PC-9 (cell line): Measurements from ENCODE around the gene POLR3F. TPM values are rescaled to one million over a fixed set of nuclear protein-coding genes. Genes with fewer than 3 reads are reported as not detected.

Experiments used
- BruUV-seq: library from RNA; stranded (reverse); fragments of 400-500 nt; replicated peaks from 2 replicates; lab custom pipeline; 2021; lab: Mats Ljungman, UMichigan
- CTCF ChIA-PET: fragments of 300-600 bp; sonication (Branson Sonifier 250); formaldehyde crosslinking; loops from one replicate; lab custom pipeline; 2022; ENCODE audit warnings: antibody characterized with exemption; lab: Charles Lee
- POLR2A ChIA-PET: fragments of 300-600 bp; sonication (Branson Sonifier 250); formaldehyde crosslinking; loops from one replicate; lab custom pipeline; 2022; ENCODE audit warnings: antibody characterized with exemption; ENCODE audit not compliant: unreplicated experiment; lab: Charles Lee
- DNase-seq, 2 experiments: peaks; one replicate each; pipeline versions ENCODE4 v3.0.0 to v3.0.0-alpha.2; 2015 to 2022; ENCODE audit warnings: mixed read lengths in 1 of 2
- H2AFZ ChIP-seq: fragments of 200-600 bp; sonication (generic); 2 replicates; pipeline ENCODE4 v1.8.1; 2017; ENCODE audit warnings: antibody characterized with exemption
- H3F3A ChIP-seq: fragments of 200-600 bp; sonication (generic); 2 replicates; pipeline ENCODE4 v1.8.1; 2017; ENCODE audit warnings: antibody characterized with exemption, mild to moderate bottlenecking, low read depth; ENCODE audit not compliant: insufficient read depth
- H3K27ac ChIP-seq: fragments of 200-600 bp; sonication (generic); 2 replicates; pipeline ENCODE4 v1.6.1; 2016; ENCODE audit warnings: mixed run types
- H3K27me3 ChIP-seq: fragments of 200-600 bp; sonication (generic); 2 replicates; pipeline ENCODE4 v1.6.1; 2016; ENCODE audit warnings: low read depth, mixed run types; ENCODE audit not compliant: insufficient read depth
- H3K36me3 ChIP-seq: fragments of 200-600 bp; sonication (generic); 2 replicates; pipeline ENCODE4 v1.6.1; 2016; ENCODE audit warnings: low read depth, mixed run types
- H3K4me1 ChIP-seq: fragments of 200-600 bp; sonication (generic); replicated peaks from 2 replicates; pipeline ENCODE4 v1.6.1; 2016; ENCODE audit warnings: mixed run types; ENCODE audit not compliant: insufficient read depth
- H3K4me2 ChIP-seq: fragments of 200-600 bp; sonication (generic); 2 replicates; pipeline ENCODE4 v1.6.1; 2017; ENCODE audit warnings: mixed run types
- H3K4me3 ChIP-seq: fragments of 200-600 bp; sonication (generic); 2 replicates; pipeline ENCODE4 v1.6.1; 2016; ENCODE audit warnings: mixed run types
- H3K79me2 ChIP-seq: fragments of 200-600 bp; sonication (generic); 2 replicates; pipeline ENCODE4 v1.6.1; 2017; ENCODE audit warnings: low read depth, mixed run types
- H3K9me2 ChIP-seq: fragments of 200-600 bp; sonication (generic); 2 replicates; pipeline ENCODE4 v1.8.1; 2017; ENCODE audit warnings: mild to moderate bottlenecking; ENCODE audit not compliant: insufficient read depth
- H3K9me3 ChIP-seq: fragments of 200-600 bp; sonication (generic); 2 replicates; pipeline ENCODE4 v1.8.1; 2016; ENCODE audit warnings: low read depth; ENCODE audit not compliant: insufficient read depth
- H4K20me1 ChIP-seq: fragments of 200-600 bp; sonication (generic); 2 replicates; pipeline ENCODE4 v1.8.1; 2017; ENCODE audit not compliant: insufficient read depth
- EZH2 ChIP-seq: fragments of 200-600 bp; sonication (generic); IDR thresholded peaks from 2 replicates; pipeline ENCODE4 v1.8.0; 2017; ENCODE audit warnings: antibody characterized with exemption, low read depth
- intact Hi-C: fragments of 100-400 bp; cut with micrococcal nuclease; formaldehyde crosslinking; loops from one replicate; pipeline ENCODE4 v1.10.0; 2022; ENCODE audit not compliant: unreplicated experiment
- total RNA-seq: library from RNA; stranded (reverse); gene quantifications from 2 replicates; pipeline ENCODE4 v1.2.3, GENCODE V29; 2021
- TF ChIP-seq, protein P1 (sequence below): fragments of 200-600 bp; sonication (generic); conservative IDR thresholded peaks from 2 replicates; pipeline ENCODE4 v1.6.1; 2017; ENCODE audit warnings: mixed run types, antibody characterized with exemption, mild to moderate bottlenecking, moderate library complexity

Gene POLR3F
- total RNA-seq, 1 experiment from 2014 or later, result 9.6 TPM

DNA sequence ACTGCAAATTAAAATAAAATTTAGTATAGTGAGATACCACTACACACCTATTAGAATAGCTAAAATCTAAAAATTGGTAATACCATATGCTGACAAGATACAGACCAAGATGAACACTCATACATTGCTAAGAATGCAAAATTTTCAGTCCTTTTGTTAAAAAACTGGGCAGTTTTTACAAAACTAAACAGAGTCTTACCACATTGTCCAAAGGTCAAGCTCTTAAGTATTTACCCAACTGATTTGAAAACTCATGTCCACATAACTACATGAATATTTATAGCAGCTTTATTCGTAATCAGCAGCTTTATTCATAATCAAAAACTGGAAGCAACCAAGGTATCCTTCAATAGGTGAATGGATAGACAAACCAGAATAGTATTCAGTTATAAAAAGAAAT is 10.0 kb downstream of the POLR3F start:
- Histone ChIP-seq H3K4me3 (no peak overlapping the region), H3K36me3 (peaks cover 15% of the 10 kb centered on the region; the same call in 1 of the 2 replicates), H3K4me1 (no peaks in the 10 kb centered on the region), H2AFZ (no peak overlapping the region), H3K4me2 (no peak overlapping the region), H3K9me3 (no peaks in the 10 kb centered on the region), H4K20me1 (no peaks in the 10 kb centered on the region; the same call in 1 of the 2 replicates), H3K79me2 (no peaks in the 10 kb centered on the region), H3K27me3 (no peaks in the 10 kb centered on the region), H3K27ac (no peak overlapping the region), H3F3A (no peaks in the 10 kb centered on the region), H3K9me2 (no peaks in the 10 kb centered on the region)
- no TSS peak for BruUV-seq
- TF ChIP-seq, protein P1, sequence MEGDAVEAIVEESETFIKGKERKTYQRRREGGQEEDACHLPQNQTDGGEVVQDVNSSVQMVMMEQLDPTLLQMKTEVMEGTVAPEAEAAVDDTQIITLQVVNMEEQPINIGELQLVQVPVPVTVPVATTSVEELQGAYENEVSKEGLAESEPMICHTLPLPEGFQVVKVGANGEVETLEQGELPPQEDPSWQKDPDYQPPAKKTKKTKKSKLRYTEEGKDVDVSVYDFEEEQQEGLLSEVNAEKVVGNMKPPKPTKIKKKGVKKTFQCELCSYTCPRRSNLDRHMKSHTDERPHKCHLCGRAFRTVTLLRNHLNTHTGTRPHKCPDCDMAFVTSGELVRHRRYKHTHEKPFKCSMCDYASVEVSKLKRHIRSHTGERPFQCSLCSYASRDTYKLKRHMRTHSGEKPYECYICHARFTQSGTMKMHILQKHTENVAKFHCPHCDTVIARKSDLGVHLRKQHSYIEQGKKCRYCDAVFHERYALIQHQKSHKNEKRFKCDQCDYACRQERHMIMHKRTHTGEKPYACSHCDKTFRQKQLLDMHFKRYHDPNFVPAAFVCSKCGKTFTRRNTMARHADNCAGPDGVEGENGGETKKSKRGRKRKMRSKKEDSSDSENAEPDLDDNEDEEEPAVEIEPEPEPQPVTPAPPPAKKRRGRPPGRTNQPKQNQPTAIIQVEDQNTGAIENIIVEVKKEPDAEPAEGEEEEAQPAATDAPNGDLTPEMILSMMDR, result no peak
- intact Hi-C loops, result no loop called here
- CTCF ChIA-PET, result interaction anchor here (0.6 kb wide), 1 partner anchor 248 kb away, joined by 4 read pairs; no protein-coding TSS in a partner anchor
- POLR2A ChIA-PET, result no interaction called here
- DNase-seq, result no peak

- no TSS peak for BruUV-seq
- no peak for DNase-seq
- no peaks in the 10 kb centered on the region for H3K27me3 ChIP-seq
- no peaks in the 10 kb centered on the region; the same call in 1 of the 2 replicates for H4K20me1 ChIP-seq
- TF ChIP-seq, protein P1, result no peak
- no peak for TF ChIP-seq EZH2
- no peak overlapping the region for H3K4me3 ChIP-seq
- H2AFZ ChIP-seq, result no peak overlapping the region
- no peaks in the 10 kb centered on the region for H3K9me3 ChIP-seq
- H3K4me1 ChIP-seq, result no peaks in the 10 kb centered on the region
- ChIA-PET CTCF (no interaction called here), POLR2A (no interaction called here)
- H3F3A ChIP-seq, result no peaks in the 10 kb centered on the region
- H3K27ac ChIP-seq, result no peak overlapping the region
- H3K4me2 ChIP-seq, result no peak overlapping the region
- intact Hi-C loops, result no loop called here
- no peaks in the 10 kb centered on the region for H3K79me2 ChIP-seq
- H3K9me2 ChIP-seq, result no peaks in the 10 kb centered on the region
- peaks cover 15% of the 10 kb centered on the region; the same call in 1 of the 2 replicates for H3K36me3 ChIP-seq
These were observed 10.6 kb downstream of the POLR3F start for GRCh38 chr20:18477821-18478220.

GRCh38 chr20:18481596-18481995 is 14.4 kb downstream of the POLR3F start:
- ChIA-PET CTCF (no interaction called here), POLR2A (no interaction called here)
- no TSS peak for BruUV-seq
- Histone ChIP-seq H3K9me2 (no peaks in the 10 kb centered on the region), H2AFZ (no peak overlapping the region), H3F3A (peaks cover 4% of the 10 kb centered on the region; the same call in 1 of the 2 replicates), H3K4me3 (no peak overlapping the region), H3K27me3 (no peaks in the 10 kb centered on the region), H3K36me3 (0 out of 2 replicates have a peak, but pooled peaks cover 3% of the 10 kb centered on the region), H3K4me1 (no peaks in the 10 kb centered on the region), H3K4me2 (no peak overlapping the region), H3K9me3 (no peaks in the 10 kb centered on the region), H3K27ac (no peak overlapping the region), H4K20me1 (no peaks in the 10 kb centered on the region; the same call in 1 of the 2 replicates), H3K79me2 (no peaks in the 10 kb centered on the region)
- TF ChIP-seq EZH2, result no peak
- TF ChIP-seq, protein P1, result no peak
- DNase-seq, result no peak
- intact Hi-C loops, result no loop called here
